ENCODE measurements around the gene AMD1.
"Not testable (repeated sequence)": the region's sequence is repeated elsewhere in the genome, so short reads cannot be mapped to it uniquely, and the experiment has no call there.

AMD1 gene

GRCh38 chr6:110873981-110874879 lies at the start of gene AMD1:
AMD1 (plus strand) TSS chr6:110874785; CDS start chr6:110875106, 321 bp downstream.
- peak; percentile 96 for FAIRE-seq
- peak; percentile 89 for DNase-seq (ENCODE audit: insufficient read length, low spot score)

- DNase-seq (ENCODE audit: insufficient read length, low spot score) (no peak), FAIRE-seq (no peak)
Observed at GRCh38 chr6:110826236-110827129, 48.1 kb upstream of the AMD1 start.

- FAIRE-seq: no peak
- no peak for DNase-seq (ENCODE audit: insufficient read length, low spot score)
Observed at GRCh38 chr6:110828396-110828795, 46.2 kb upstream of the AMD1 start.

GRCh38 chr6:110831405-110831804 lies 43.2 kb upstream of the AMD1 start:
- no peak for FAIRE-seq
- no peak for DNase-seq (ENCODE audit: insufficient read length, low spot score)

GRCh38 chr6:110833831-110834230 lies 40.8 kb upstream of the AMD1 start:
- FAIRE-seq (no peak), DNase-seq (ENCODE audit: insufficient read length, low spot score) (no peak)

GRCh38 chr6:110835751-110836150 lies 38.8 kb upstream of the AMD1 start:
- FAIRE-seq: not testable (repeated sequence)

GRCh38 chr6:110841266-110841665 lies 33.3 kb upstream of the AMD1 start:
- no peak for FAIRE-seq
- no peak for DNase-seq (ENCODE audit: insufficient read length, low spot score)

More at GRCh38 chr6:110835751-110836150, 38.8 kb upstream of the AMD1 start:
- DNase-seq (ENCODE audit: insufficient read length, low spot score): not testable (repeated sequence)

GRCh38 chr6:110849781-110850180 lies 24.8 kb upstream of the AMD1 start:
- FAIRE-seq: no peak
- no peak for DNase-seq (ENCODE audit: insufficient read length, low spot score)

GRCh38 chr6:110852773-110853172 lies 21.8 kb upstream of the AMD1 start:
- FAIRE-seq: no peak
- no peak for DNase-seq (ENCODE audit: insufficient read length, low spot score)

- DNase-seq (ENCODE audit: insufficient read length, low spot score): no peak
- FAIRE-seq: no peak
Observed at GRCh38 chr6:110853754-110854477, 20.7 kb upstream of the AMD1 start.

GRCh38 chr6:110856296-110856695 lies 18.3 kb upstream of the AMD1 start:
- DNase-seq (ENCODE audit: insufficient read length, low spot score) (no peak), FAIRE-seq (no peak)

- no peak for FAIRE-seq
- no peak for DNase-seq (ENCODE audit: insufficient read length, low spot score)
Observed at GRCh38 chr6:110858016-110858415, 16.6 kb upstream of the AMD1 start.

GRCh38 chr6:110858562-110859214 lies 15.9 kb upstream of the AMD1 start:
- no peak for DNase-seq (ENCODE audit: insufficient read length, low spot score)
- no peak for FAIRE-seq

GRCh38 chr6:110859335-110859792 lies 15.2 kb upstream of the AMD1 start:
- peak; percentile 81 for FAIRE-seq
- DNase-seq (ENCODE audit: insufficient read length, low spot score): no peak

- FAIRE-seq (no peak), DNase-seq (ENCODE audit: insufficient read length, low spot score) (no peak)
Observed at GRCh38 chr6:110864824-110865223, 9.8 kb upstream of the AMD1 start.

GRCh38 chr6:110874880-110875547 lies 429 bp downstream of the AMD1 start:
- FAIRE-seq: no peak
- DNase-seq (ENCODE audit: insufficient read length, low spot score): no peak

- FAIRE-seq: no peak
- DNase-seq (ENCODE audit: insufficient read length, low spot score): no peak
Observed at GRCh38 chr6:110875548-110876169, 1.1 kb downstream of the AMD1 start.

- peak; percentile 42 for FAIRE-seq
- no peak for DNase-seq (ENCODE audit: insufficient read length, low spot score)
Observed at GRCh38 chr6:110876170-110876773, 1.7 kb downstream of the AMD1 start.
